ENCODE data around the gene TAGAP.

- TF ChIP-seq CTCF (IDR thresholded peaks at IDR 0.05) (no peak), EP300 (IDR thresholded peaks at IDR 0.05) (no peak), POLR2A (IDR thresholded peaks at IDR 0.05) (no peak)
Measured at GRCh38 chr6:159063549-159063948, 18.8 kb upstream of the TAGAP start.
